IMR-90 (cell line): ENCODE data around the gene LGALS1. TPM values are rescaled to one million over a fixed set of nuclear protein-coding genes. Genes with fewer than 3 reads are reported as not detected.

ENCODE experiments used
- ATAC-seq: fragments of 200-7000 bp; cut with Tn5 transposase; 2 replicates; pipeline ENCODE4 v1.9.1; 2020; ENCODE audit warnings: low read depth, mild to moderate bottlenecking, moderate library complexity
- BruUV-seq: library from RNA; stranded (reverse); fragments of 400-500 nt; replicated peaks from 2 replicates; lab custom pipeline; 2021; lab: Mats Ljungman, UMichigan
- CTCF ChIA-PET: fragments of 300-600 bp; formaldehyde crosslinking; extraction: SDS; loops from one replicate; lab custom pipeline; 2021; ENCODE audit warnings: antibody characterized with exemption; lab: Yijun Ruan, JAX
- POLR2A ChIA-PET: fragments of 300-600 bp; sonication (Branson Sonifier 250); formaldehyde crosslinking; loops from one replicate; lab custom pipeline; 2022; ENCODE audit warnings: antibody characterized with exemption; ENCODE audit not compliant: unreplicated experiment; lab: Charles Lee
- DNase-seq: peaks from one replicate; pipeline ENCODE4 v3.0.0; 2013
- H2AFZ ChIP-seq: replicated peaks from 2 replicates; pipeline ENCODE3; 2013; ENCODE audit warnings: low read length, mild to moderate bottlenecking; ENCODE audit not compliant: poor library complexity
- H2AK5ac ChIP-seq: 2 replicates; pipeline ENCODE4 v1.6.1; 2013; ENCODE audit warnings: low read depth, low read length, inconsistent platforms
- H2AK9ac ChIP-seq: replicated peaks from 2 replicates; pipeline ENCODE3; 2013; ENCODE audit warnings: mild to moderate bottlenecking, low read depth, low read length, moderate library complexity; ENCODE audit not compliant: poor library complexity
- H2BK120ac ChIP-seq: 2 replicates; pipeline ENCODE4 v1.6.1; 2013; ENCODE audit warnings: low read depth, low read length, inconsistent platforms
- H2BK15ac ChIP-seq: 3 replicates; pipeline ENCODE4 v1.6.1; 2013; ENCODE audit warnings: low read depth, low read length, inconsistent platforms
- H2BK20ac ChIP-seq: 2 replicates; pipeline ENCODE4 v1.6.1; 2013; ENCODE audit warnings: low read depth, mild to moderate bottlenecking, inconsistent platforms, low read length, moderate library complexity
- H2BK5ac ChIP-seq: 2 replicates; pipeline ENCODE4 v1.6.1; 2013; ENCODE audit warnings: mild to moderate bottlenecking, low read depth, low read length, inconsistent platforms; ENCODE audit not compliant: poor library complexity, severe bottlenecking
- H3K14ac ChIP-seq: replicated peaks from 2 replicates; pipeline ENCODE4 v1.6.1; 2013; ENCODE audit warnings: low read depth, low read length, inconsistent platforms
- H3K18ac ChIP-seq: 2 replicates; pipeline ENCODE4 v1.6.1; 2013; ENCODE audit warnings: low read depth, low read length, control low read depth
- H3K23ac ChIP-seq: 2 replicates; pipeline ENCODE4 v1.6.1; 2013; ENCODE audit warnings: low read depth, low read length, inconsistent platforms
- H3K27ac ChIP-seq: 2 replicates; pipeline ENCODE4 v1.5.1; 2013; ENCODE audit warnings: mild to moderate bottlenecking, control low read depth, low read length; ENCODE audit not compliant: insufficient read depth
- H3K27me3 ChIP-seq: 2 replicates; pipeline ENCODE4 v1.6.1; 2013; ENCODE audit warnings: low read length; ENCODE audit not compliant: control insufficient read depth, insufficient read depth
- H3K36me3 ChIP-seq: 2 replicates; pipeline ENCODE4 v1.6.1; 2013; ENCODE audit warnings: low read length, mixed read lengths; ENCODE audit not compliant: control insufficient read depth, insufficient read depth
- H3K4ac ChIP-seq: 2 replicates; pipeline ENCODE4 v1.6.1; 2013; ENCODE audit warnings: low read depth, low read length, inconsistent platforms
- H3K4me1 ChIP-seq: 2 replicates; pipeline ENCODE4 v1.6.1; 2013; ENCODE audit warnings: low read length, mixed read lengths; ENCODE audit not compliant: control insufficient read depth, insufficient read depth
- H3K4me2 ChIP-seq: 2 replicates; pipeline ENCODE4 v1.6.1; 2013; ENCODE audit warnings: low read depth, mild to moderate bottlenecking, control low read depth, low read length, moderate library complexity
- H3K4me3 ChIP-seq: 2 replicates; pipeline ENCODE4 v1.5.1; 2013; ENCODE audit warnings: low read depth, mild to moderate bottlenecking, control low read depth, low read length, moderate library complexity; ENCODE audit not compliant: insufficient read depth
- H3K56ac ChIP-seq: 2 replicates; pipeline ENCODE4 v1.6.1; 2013; ENCODE audit warnings: low read length, inconsistent platforms; ENCODE audit not compliant: insufficient read depth; ENCODE audit errors: extremely low read depth
- H3K79me1 ChIP-seq, 2 experiments: 2 replicates each; pipeline ENCODE4 v1.6.1; 2013; ENCODE audit warnings: low read length in 2 of 2, inconsistent platforms in 1 of 2, low read depth in 1 of 2
- H3K9ac ChIP-seq: 2 replicates; pipeline ENCODE4 v1.6.1; 2013; ENCODE audit warnings: low read depth, low read length, control low read depth
- H3K9me1 ChIP-seq: 2 replicates; pipeline ENCODE4 v1.6.1; 2013; ENCODE audit warnings: low read length, inconsistent platforms; ENCODE audit not compliant: insufficient read depth
- H3K9me3 ChIP-seq: 2 replicates; pipeline ENCODE4 v1.6.1; 2013; ENCODE audit warnings: low read length; ENCODE audit not compliant: control insufficient read depth, insufficient read depth
- H4K20me1 ChIP-seq: 2 replicates; pipeline ENCODE4 v1.6.1; 2013; ENCODE audit warnings: low read length, inconsistent platforms; ENCODE audit not compliant: insufficient read depth
- H4K5ac ChIP-seq: 2 replicates; pipeline ENCODE4 v1.6.1; 2013; ENCODE audit warnings: mild to moderate bottlenecking, low read depth, low read length, control low read depth
- H4K8ac ChIP-seq, 2 experiments: 2 replicates each; pipeline ENCODE4 v1.6.1; 2013; ENCODE audit warnings: low read depth in 2 of 2, low read length in 2 of 2, control low read depth in 1 of 2, inconsistent platforms in 1 of 2
- H4K91ac ChIP-seq: 2 replicates; pipeline ENCODE4 v1.6.1; 2013; ENCODE audit warnings: low read depth, low read length, inconsistent platforms; ENCODE audit not compliant: insufficient read depth
- BHLHE40 ChIP-seq: fragments of 150-350 bp; IDR thresholded peaks from 2 replicates; pipeline ENCODE4 v1.6.1; 2016; ENCODE audit warnings: mild to moderate bottlenecking, low read depth, low read length
- CEBPB ChIP-seq: IDR thresholded peaks from 2 replicates; pipeline ENCODE4 v1.6.1; 2012; ENCODE audit warnings: low read depth, low read length, improper control_type of control experiment
- MAZ ChIP-seq: IDR thresholded peaks from 2 replicates; pipeline ENCODE4 v1.6.1; 2012; ENCODE audit warnings: low read depth, mild to moderate bottlenecking, low read length, improper control_type of control experiment, moderate library complexity, borderline replicate concordance
- NFE2L2 ChIP-seq: fragments of 150-350 bp; IDR thresholded peaks from 2 replicates; pipeline ENCODE4 v1.6.1; 2016; ENCODE audit warnings: low read depth, mild to moderate bottlenecking, low read length
- RAD21 ChIP-seq: IDR thresholded peaks from 2 replicates; pipeline ENCODE4 v1.6.1; 2012; ENCODE audit warnings: low read length, improper control_type of control experiment
- WGBS, 2 experiments: methylation state at CpG; one replicate each; pipeline versions ENCODE4 v1.1.5 to v1.1.7; 2013; ENCODE audit warnings: missing lambda C conversion rate in 2 of 2; ENCODE audit not compliant: insufficient read length in 1 of 2; ENCODE audit errors: extremely low coverage in 2 of 2; 5-methylcytosine and 5-hydroxymethylcytosine counted together
- dilution Hi-C: fragments of 300-500 bp; cut with HindIII; formaldehyde crosslinking; loops from one replicate; pipeline ENCODE4 v1.14.3; 2018; ENCODE audit warnings: low sequenced_read_pairs; ENCODE audit not compliant: unreplicated experiment
- in situ Hi-C: fragments of 300-500 bp; cut with MboI; formaldehyde crosslinking; loops from 3 replicates; pipeline ENCODE4 v1.14.3; 2019; ENCODE audit warnings: low sequenced_read_pairs, inconsistent platforms, mixed read lengths
- intact Hi-C: fragments of 100-400 bp; cut with micrococcal nuclease; formaldehyde crosslinking; loops from 2 replicates; pipeline ENCODE4 v1.10.0; 2022
- polyA plus RNA-seq, 3 experiments: library from polyadenylated mRNA; depleted of rRNA; stranded (reverse); fragments of >200 nt; gene quantifications; 2 replicates each; pipeline ENCODE4 v1.2.3, GENCODE V29; 2012; ENCODE audit warnings: low replicate concordance in 1 of 3
- total RNA-seq: library from RNA; depleted of rRNA; stranded (reverse); fragments of >200 nt; gene quantifications from 2 replicates; pipeline ENCODE4 v1.2.3, GENCODE V29; 2012
- TF ChIP-seq, protein P1 (sequence below): fragments of 150-350 bp; IDR thresholded peaks from 2 replicates; pipeline ENCODE4 v1.6.1; 2017; ENCODE audit warnings: mild to moderate bottlenecking, antibody characterized with exemption, low read length, low read depth

The LGALS1 gene
- total and polyA plus RNA-seq, 2 of the 4 experiments (the other 2 are of a cell fraction), result 11,896 to 15,383 TPM

GRCh38 chr22:37626144-37626543 lies 49.3 kb upstream of the LGALS1 start:
- TF ChIP-seq, protein P1, sequence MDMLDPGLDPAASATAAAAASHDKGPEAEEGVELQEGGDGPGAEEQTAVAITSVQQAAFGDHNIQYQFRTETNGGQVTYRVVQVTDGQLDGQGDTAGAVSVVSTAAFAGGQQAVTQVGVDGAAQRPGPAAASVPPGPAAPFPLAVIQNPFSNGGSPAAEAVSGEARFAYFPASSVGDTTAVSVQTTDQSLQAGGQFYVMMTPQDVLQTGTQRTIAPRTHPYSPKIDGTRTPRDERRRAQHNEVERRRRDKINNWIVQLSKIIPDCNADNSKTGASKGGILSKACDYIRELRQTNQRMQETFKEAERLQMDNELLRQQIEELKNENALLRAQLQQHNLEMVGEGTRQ, result no peak
- TF ChIP-seq CEBPB (no peak), NFE2L2 (no peak), BHLHE40 (no peak), MAZ (no peak), RAD21 (no peak)
- intact Hi-C loops, result no loop called here
- Histone ChIP-seq H3K9me1 (no peaks in the 10 kb centered on the region), H3K27ac (no peak overlapping the region; the same call in 1 of the 2 replicates), H3K4me2 (no peak overlapping the region), H3K18ac (no peak overlapping the region), H2AK5ac (no peak overlapping the region), H3K14ac (no peak overlapping the region), H3K27me3 (no peaks in the 10 kb centered on the region), H2AK9ac (no peak overlapping the region), H2AFZ (peak overlapping the region; percentile 28), H3K36me3 (peaks cover 45% of the 10 kb centered on the region; the same call in 1 of the 2 replicates), H2BK20ac (no peak overlapping the region), H3K9me3 (no peaks in the 10 kb centered on the region), H4K91ac (no peak overlapping the region), H4K5ac (no peak overlapping the region), H3K23ac (no peak overlapping the region), H4K8ac (no peak overlapping the region), H3K4me1 (peaks cover 3% of the 10 kb centered on the region; the same call in 1 of the 2 replicates), H3K79me1 (peaks cover 0 to 12% of the 10 kb centered on the region in 2 experiments; a peak in 2 of 4 replicates), H2BK120ac (no peak overlapping the region), H3K56ac (no peak overlapping the region), H2BK5ac (no peak overlapping the region), H4K20me1 (no peaks in the 10 kb centered on the region; the same call in 1 of the 2 replicates), H3K4me3 (no peak overlapping the region), H3K9ac (no peak overlapping the region), H2BK15ac (no peak overlapping the region), H3K4ac (no peak overlapping the region)
- POLR2A ChIA-PET, result no interaction called here
- dilution Hi-C loops, result no loop called here
- CTCF ChIA-PET, result no interaction called here
- in situ Hi-C loops, result no loop called here
- DNase-seq (peak; percentile 43), ATAC-seq (no peak)
- WGBS, 2 experiments, result 68% methylated on average over 9 of the region's 11 CpGs; no CpG with 5 or more reads in 1 of the 2 experiments
- BruUV-seq, result no TSS peak
